H1 (cell line): ENCODE measurements around the gene SLC7A14. TPM values are rescaled to one million over a fixed set of nuclear protein-coding genes. Genes with fewer than 3 reads are reported as not detected.

Experiments used
- CTCF ChIA-PET: fragments of 300-600 bp; sonication (Branson Sonifier 250); formaldehyde crosslinking; loops from one replicate; lab custom pipeline; 2021; ENCODE audit not compliant: partially characterized antibody; lab: Charles Lee
- POLR2A ChIA-PET: fragments of 300-600 bp; sonication (Branson Sonifier 250); formaldehyde crosslinking; loops from one replicate; lab custom pipeline; 2021; ENCODE audit warnings: inconsistent platforms; ENCODE audit not compliant: partially characterized antibody; lab: Charles Lee
- DNase-seq, 2 experiments: peaks; one replicate each; pipeline versions ENCODE4 v3.0.0 to v3.0.0-alpha.2; 2010 to 2022; ENCODE audit warnings: low spot score in 2 of 2, low read depth in 1 of 2, mixed read lengths in 1 of 2
- FAIRE-seq: peaks from 2 replicates; lab custom pipeline; 2011; peaks lifted over from hg19 to GRCh38; lab: Jason Lieb, UNC
- H2AFZ ChIP-seq: 2 replicates; pipeline ENCODE4 v1.8.1; 2012; ENCODE audit warnings: low read length, inconsistent platforms
- H2AK5ac ChIP-seq: 2 replicates; pipeline ENCODE4 v1.6.1; 2013; ENCODE audit warnings: low read depth, low read length
- H2BK120ac ChIP-seq: replicated peaks from 2 replicates; pipeline ENCODE3; 2013; ENCODE audit warnings: low read depth, low read length, inconsistent platforms
- H2BK12ac ChIP-seq: 2 replicates; pipeline ENCODE4 v1.6.1; 2013; ENCODE audit warnings: low read depth, low read length
- H2BK15ac ChIP-seq: 2 replicates; pipeline ENCODE4 v1.6.1; 2013; ENCODE audit warnings: low read length
- H2BK20ac ChIP-seq: 2 replicates; pipeline ENCODE4 v1.6.1; 2013; ENCODE audit warnings: low read length
- H2BK5ac ChIP-seq: 2 replicates; pipeline ENCODE4 v1.6.1; 2013; ENCODE audit warnings: low read depth, low read length
- H3K14ac ChIP-seq: 2 replicates; pipeline ENCODE4 v1.6.1; 2013; ENCODE audit warnings: inconsistent platforms; ENCODE audit not compliant: insufficient read length
- H3K18ac ChIP-seq: 2 replicates; pipeline ENCODE4 v1.6.1; 2013; ENCODE audit warnings: low read length; ENCODE audit errors: extremely low read depth
- H3K23ac ChIP-seq: 2 replicates; pipeline ENCODE4 v1.6.1; 2013; ENCODE audit warnings: inconsistent platforms; ENCODE audit not compliant: insufficient read length
- H3K23me2 ChIP-seq: 2 replicates; pipeline ENCODE4 v1.6.1; 2013; ENCODE audit warnings: low read depth, low read length
- H3K27ac ChIP-seq: 2 replicates; pipeline ENCODE4 v1.6.1; 2011; ENCODE audit warnings: low read depth, low read length, inconsistent platforms
- H3K27me3 ChIP-seq, 4 experiments: replicated peaks in 1 of 4; 1 replicate in 1 of 4; 2 replicates in 3 of 4; pipeline versions ENCODE4 v1.6.1 to v1.8.1; 2011 to 2013; ENCODE audit warnings: low read length in 3 of 4, mild to moderate bottlenecking in 3 of 4, inconsistent platforms in 2 of 4, mixed read lengths in 2 of 4, moderate library complexity in 1 of 4; ENCODE audit not compliant: control insufficient read depth in 3 of 4, insufficient read depth in 3 of 4; ENCODE audit errors: extremely low read depth in 1 of 4
- H3K36me3 ChIP-seq, 4 experiments: 2 replicates each; pipeline versions ENCODE4 v1.6.1 to v1.8.1; 2011 to 2013; ENCODE audit warnings: mild to moderate bottlenecking in 4 of 4, low read length in 3 of 4, moderate library complexity in 2 of 4, control low read depth in 1 of 4, inconsistent platforms in 1 of 4; ENCODE audit not compliant: insufficient read depth in 4 of 4, control insufficient read depth in 2 of 4
- H3K4ac ChIP-seq: replicated peaks from 2 replicates; pipeline ENCODE3; 2013; ENCODE audit warnings: low read length, low read depth, mixed read lengths, inconsistent platforms; ENCODE audit not compliant: insufficient read length
- H3K4me1 ChIP-seq, 4 experiments: replicated peaks in 1 of 4; 1 replicate in 1 of 4; 2 replicates in 3 of 4; pipeline versions ENCODE4 v1.6.1 to v1.8.1; 2011 to 2013; ENCODE audit warnings: low read length in 3 of 4, inconsistent platforms in 2 of 4, mixed read lengths in 1 of 4; ENCODE audit not compliant: insufficient read depth in 4 of 4, control insufficient read depth in 3 of 4
- H3K4me2 ChIP-seq, 2 experiments: 2 replicates each; pipeline versions ENCODE4 v1.6.1 to v1.8.1; 2011 to 2013; ENCODE audit warnings: low read depth in 2 of 2, low read length in 2 of 2, control low read depth in 1 of 2, inconsistent platforms in 1 of 2, mild to moderate bottlenecking in 1 of 2; ENCODE audit not compliant: insufficient read depth in 1 of 2
- H3K4me3 ChIP-seq, 4 experiments: fragments of 200-600, 300-600 bp in 1 of 4; sonication (generic), shearing (Covaris generic), sonication (Bioruptor Twin) in 1 of 4; 2 replicates each; pipeline versions ENCODE4 v1.5.1 to v1.8.1; 2011 to 2016; ENCODE audit warnings: low read length in 4 of 4, low read depth in 3 of 4, control low read depth in 2 of 4, inconsistent platforms in 2 of 4, mild to moderate bottlenecking in 2 of 4, mixed read lengths in 1 of 4, moderate library complexity in 1 of 4; ENCODE audit not compliant: insufficient read depth in 2 of 4; ENCODE audit errors: extremely low read depth in 1 of 4
- H3K56ac ChIP-seq: replicated peaks from 2 replicates; pipeline ENCODE3; 2013; ENCODE audit warnings: low read depth, mild to moderate bottlenecking, mixed read lengths, low read length, inconsistent platforms; ENCODE audit not compliant: insufficient read length
- H3K79me1 ChIP-seq: 2 replicates; pipeline ENCODE4 v1.6.1; 2013; ENCODE audit warnings: low read depth, low read length, control low read depth
- H3K79me2 ChIP-seq, 2 experiments: 2 replicates each; pipeline versions ENCODE4 v1.6.1 to v1.8.1; 2012 to 2013; ENCODE audit warnings: low read length in 2 of 2, mild to moderate bottlenecking in 2 of 2, inconsistent platforms in 1 of 2; ENCODE audit not compliant: insufficient read depth in 2 of 2, control insufficient read depth in 1 of 2
- H3K9ac ChIP-seq, 4 experiments: replicated peaks in 1 of 4; 1 replicate in 1 of 4; 2 replicates in 3 of 4; pipeline versions ENCODE4 v1.6.1 to v1.8.1; 2011 to 2013; ENCODE audit warnings: low read depth in 3 of 4, low read length in 3 of 4, control low read depth in 2 of 4, mild to moderate bottlenecking in 2 of 4, moderate library complexity in 2 of 4, inconsistent platforms in 1 of 4; ENCODE audit errors: extremely low read depth in 1 of 4
- H3K9me3 ChIP-seq, 2 experiments: 2 replicates each; pipeline versions ENCODE4 v1.6.1 to v1.8.1; 2012 to 2013; ENCODE audit warnings: mild to moderate bottlenecking in 2 of 2, moderate library complexity in 2 of 2, control low read depth in 1 of 2, inconsistent platforms in 1 of 2, low read depth in 1 of 2, low read length in 1 of 2, mixed read lengths in 1 of 2; ENCODE audit not compliant: insufficient read depth in 2 of 2
- H4K20me1 ChIP-seq, 2 experiments: replicated peaks in 1 of 2; 2 replicates each; pipeline versions ENCODE3 to v1.8.1; 2011 to 2013; ENCODE audit warnings: inconsistent platforms in 2 of 2, low read length in 2 of 2, mild to moderate bottlenecking in 1 of 2; ENCODE audit not compliant: insufficient read depth in 2 of 2, control insufficient read depth in 1 of 2
- H4K5ac ChIP-seq: 2 replicates; pipeline ENCODE4 v1.6.1; 2013; ENCODE audit warnings: low read length, low read depth, mixed read lengths, inconsistent platforms; ENCODE audit not compliant: insufficient read length
- H4K8ac ChIP-seq: 2 replicates; pipeline ENCODE4 v1.8.0; 2013; ENCODE audit warnings: mild to moderate bottlenecking, moderate library complexity, low read length, inconsistent platforms; ENCODE audit not compliant: insufficient read depth; ENCODE audit errors: extremely low read depth
- H4K91ac ChIP-seq: replicated peaks from 2 replicates; pipeline ENCODE3; 2013; ENCODE audit warnings: low read length, mixed read lengths, inconsistent platforms; ENCODE audit not compliant: insufficient read length
- ASH2L ChIP-seq: fragments of 200-600, 300-600 bp; sonication (generic); IDR thresholded peaks from one replicate; pipeline ENCODE4 v1.7.1; 2017; ENCODE audit warnings: low read length
- EGR1 ChIP-seq: IDR thresholded peaks from 2 replicates; pipeline ENCODE4 v1.6.1; 2011; ENCODE audit warnings: low read depth, low read length, borderline replicate concordance
- KDM5A ChIP-seq: fragments of 200-600 bp; IDR thresholded peaks from 2 replicates; pipeline ENCODE4 v1.7.1; 2012; ENCODE audit warnings: mild to moderate bottlenecking, low read length, inconsistent platforms, mixed read lengths
- MAFK ChIP-seq: IDR thresholded peaks from 2 replicates; pipeline ENCODE4 v1.6.1; 2012; ENCODE audit warnings: low read depth, mild to moderate bottlenecking, improper control_type of control experiment, low read length
- MAX ChIP-seq: IDR thresholded peaks from 2 replicates; pipeline ENCODE4 v1.6.1; 2012; ENCODE audit warnings: inconsistent platforms
- POLR2AphosphoS5 ChIP-seq: IDR thresholded peaks from 2 replicates; pipeline ENCODE4 v1.6.1; 2011; ENCODE audit warnings: low read depth, low read length
- RFX5 ChIP-seq: IDR thresholded peaks from 2 replicates; pipeline ENCODE4 v1.6.1; 2011; ENCODE audit warnings: low read depth, low read length, improper control_type of control experiment, borderline replicate concordance
- SIRT6 ChIP-seq: IDR thresholded peaks from one replicate; pipeline ENCODE4 v1.7.1; 2012; ENCODE audit warnings: low read length, inconsistent platforms
- TBP ChIP-seq: IDR thresholded peaks from 2 replicates; pipeline ENCODE4 v1.6.1; 2011; ENCODE audit warnings: low read depth, low read length, improper control_type of control experiment
- WGBS, 2 experiments: shearing (Covaris generic) in 1 of 2; methylation state at CpG; one replicate each; pipeline versions ENCODE4 v1.1.6 to v1.1.7; 2013 to 2015; ENCODE audit warnings: low lambda C conversion rate in 2 of 2, mixed read lengths in 2 of 2, inconsistent platforms in 1 of 2, low coverage in 1 of 2, missing lambda C conversion rate in 1 of 2; ENCODE audit not compliant: insufficient replicate concordance in 2 of 2, insufficient coverage in 1 of 2, insufficient read length in 1 of 2; ENCODE audit errors: extremely low coverage in 1 of 2, missing lambda C conversion rate in 1 of 2; 5-methylcytosine and 5-hydroxymethylcytosine counted together
- polyA plus RNA-seq, 7 experiments: library from polyadenylated mRNA; depleted of rRNA in 3 of 7; stranded (reverse) in 5 of 7; unstranded in 2 of 7; fragments of >200 nt in 5 of 7; fragments of 200-250 nt in 2 of 7; gene quantifications; 1 replicate in 5 of 7; 2 replicates in 1 of 7; 4 replicates in 1 of 7; pipeline versions ENCODE4 v1.2.1 to v1.2.3, GENCODE V29; 2011 to 2013; ENCODE audit warnings: missing spikeins in 2 of 7, mixed read lengths in 2 of 7
- total RNA-seq: library from RNA; stranded (reverse); fragmentation: NEBNext Ultra II Directional; extraction: Animal tissue kit (Norgen Biotek cat#: 25700); gene quantifications from 2 replicates; pipeline ENCODE4 v1.2.1, GENCODE V29; 2021

Gene SLC7A14
- total and polyA plus RNA-seq, 2 of the 8 experiments (the other 6 are each of a cell fraction or from before 2014, with no cell fraction given) = 0.21 to 0.95 TPM

- Histone ChIP-seq H2BK5ac (no peak overlapping the region), H3K27me3 (no peaks in the 10 kb centered on the region), H2BK12ac (no peak overlapping the region), H2BK15ac (no peak overlapping the region), H2AK5ac (no peak overlapping the region), H3K27ac (no peak overlapping the region), H3K9me3 (no peaks in the 10 kb centered on the region), H3K4me2 (no peak overlapping the region), H3K23ac (no peak overlapping the region), H4K91ac (no peak overlapping the region), H3K9ac (no peak overlapping the region), H2BK120ac (no peak overlapping the region), H4K8ac (no peak overlapping the region), H4K5ac (no peak overlapping the region), H3K79me1 (no peaks in the 10 kb centered on the region), H3K18ac (no peak overlapping the region), H3K4ac (no peak overlapping the region), H3K4me3 (no peak overlapping the region), H2BK20ac (no peak overlapping the region), H4K20me1 (no peaks in the 10 kb centered on the region), H3K56ac (no peak overlapping the region), H3K79me2 (no peaks in the 10 kb centered on the region), H3K4me1 (no peaks in the 10 kb centered on the region; a peak in 1 of 7 replicates), H3K23me2 (no peaks in the 10 kb centered on the region), H3K14ac (no peak overlapping the region), H3K36me3 (no peaks in the 10 kb centered on the region), H2AFZ (no peak overlapping the region)
- ChIA-PET POLR2A (no interaction called here), CTCF (interaction anchor here (1.0 to 3.1 kb wide), 4 partner anchors 8 to 26 kb away, joined by 3 to 17 read pairs (median 6); no protein-coding TSS in a partner anchor)
- FAIRE-seq = no peak
- 94% methylated on average over 1 of the region's 1 CpG; no CpG with 5 or more reads in 1 of the 2 experiments for WGBS, 2 experiments
- TF ChIP-seq MAX (no peak), SIRT6 (no peak), RFX5 (no peak), EGR1 (no peak), MAFK (no peak), TBP (no peak), KDM5A (no peak), ASH2L (no peak), POLR2AphosphoS5 (no peak)
- DNase-seq = no peak
These were observed 147.0 kb downstream of the SLC7A14 start for GRCh38 chr3:170438836-170439235.
